Heart left ventricle (tissue), 13 donors: ENCODE measurements around the gene ZNF804A.

Source experiments
- POLR2A ChIP-seq, 2 donors: fragments of 450-650 bp; IDR thresholded peaks; one replicate each; pipeline ENCODE4 v1.6.1; 2017; ENCODE audit warnings: antibody characterized with exemption in 2 of 2, mild to moderate bottlenecking in 2 of 2, moderate library complexity in 2 of 2
- TF ChIP-seq, protein P1 (sequence below), 12 donors: fragments of 200-600 bp; sonication (generic) in 4 of 12; IDR thresholded peaks; one replicate each; pipeline versions ENCODE4 v1.5.0 to v1.8.0; 2018 to 2022; ENCODE audit warnings: antibody characterized with exemption in 12 of 12, mild to moderate bottlenecking in 5 of 12
- donor health status: ischemic (EF 13 %, LVEDD 7.1; RV severe dilation, severe dysfunction).
- donor health status: DM: no; HTN: yes; CAD: no.
- donor health status: DM: no; HTN: no; CAD: no.
- donor health status: ischemic (EF 25% LVEDD 6.9; RV normal size, moderate dysfunction).
- donor health status: ischemic (EF 25% LVEDD 5.7; RV mildly dilated, moderate dysfunction).
- donor health status: ischemic (EF 35%, LVEDD 5.7; RV mildly dilated, moderate dysfunction).
- donor health status: nonischemic (EF 11% LVEDD 7.7; RV severe dilation, severe dysfunction).
- donor health status: DM: yes; HTN: yes; CAD: no.
- donor health status: PGD.
- donor health status: ischemic (EF 29% LVEDD 5.4; RV normal size, mild dysfunction).
- donor health status: nonischemic (EF 23%, LVEDD 6.1; RV moderate dilation, normal function).

DNA sequence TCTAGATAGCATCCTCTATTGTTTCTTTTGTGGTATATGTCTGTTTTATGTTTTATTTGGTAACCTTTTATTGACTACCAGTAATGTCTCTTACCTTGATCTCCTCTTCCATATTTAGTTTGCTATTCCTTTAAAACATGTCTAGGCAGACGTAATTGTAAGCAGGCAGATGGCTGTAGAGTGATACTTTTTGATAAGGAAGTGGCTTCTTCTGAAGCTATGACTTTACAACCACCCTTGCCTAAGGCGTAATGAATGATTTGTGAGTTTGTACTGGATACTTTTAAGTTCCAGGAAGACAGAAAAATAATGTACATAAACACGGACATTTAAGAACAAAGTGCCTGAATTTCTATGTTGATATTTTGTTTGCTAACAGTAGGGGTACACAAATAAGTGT lies 85.6 kb downstream of the ZNF804A start:
- no peak for TF ChIP-seq POLR2A (IDR thresholded peaks at IDR 0.05)
- TF ChIP-seq, protein P1, sequence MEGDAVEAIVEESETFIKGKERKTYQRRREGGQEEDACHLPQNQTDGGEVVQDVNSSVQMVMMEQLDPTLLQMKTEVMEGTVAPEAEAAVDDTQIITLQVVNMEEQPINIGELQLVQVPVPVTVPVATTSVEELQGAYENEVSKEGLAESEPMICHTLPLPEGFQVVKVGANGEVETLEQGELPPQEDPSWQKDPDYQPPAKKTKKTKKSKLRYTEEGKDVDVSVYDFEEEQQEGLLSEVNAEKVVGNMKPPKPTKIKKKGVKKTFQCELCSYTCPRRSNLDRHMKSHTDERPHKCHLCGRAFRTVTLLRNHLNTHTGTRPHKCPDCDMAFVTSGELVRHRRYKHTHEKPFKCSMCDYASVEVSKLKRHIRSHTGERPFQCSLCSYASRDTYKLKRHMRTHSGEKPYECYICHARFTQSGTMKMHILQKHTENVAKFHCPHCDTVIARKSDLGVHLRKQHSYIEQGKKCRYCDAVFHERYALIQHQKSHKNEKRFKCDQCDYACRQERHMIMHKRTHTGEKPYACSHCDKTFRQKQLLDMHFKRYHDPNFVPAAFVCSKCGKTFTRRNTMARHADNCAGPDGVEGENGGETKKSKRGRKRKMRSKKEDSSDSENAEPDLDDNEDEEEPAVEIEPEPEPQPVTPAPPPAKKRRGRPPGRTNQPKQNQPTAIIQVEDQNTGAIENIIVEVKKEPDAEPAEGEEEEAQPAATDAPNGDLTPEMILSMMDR (IDR thresholded peaks at IDR 0.05): no peak
